Measurements from ENCODE around the gene ZNF507.

DNA sequence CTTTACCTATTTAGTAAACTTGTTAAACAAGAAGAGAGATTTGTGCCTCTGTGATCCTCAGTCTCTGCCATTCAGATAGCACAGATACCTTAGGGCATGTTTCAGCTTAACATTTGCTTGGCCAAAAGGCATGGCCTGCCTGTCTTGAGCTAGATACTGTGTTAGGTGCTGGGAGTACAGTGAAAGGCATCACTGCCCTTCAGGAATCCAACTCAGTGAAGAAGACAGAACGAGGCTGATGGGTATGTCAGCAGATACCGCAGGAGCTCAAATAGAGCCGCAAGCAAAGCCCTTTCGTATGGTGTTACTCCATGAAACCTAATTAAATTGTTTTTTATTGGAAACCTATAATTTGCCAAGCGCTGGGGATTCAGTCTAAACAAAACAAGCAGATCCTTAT, 12.9 kb downstream of the ZNF507 start:
- TF ChIP-seq, protein P1, sequence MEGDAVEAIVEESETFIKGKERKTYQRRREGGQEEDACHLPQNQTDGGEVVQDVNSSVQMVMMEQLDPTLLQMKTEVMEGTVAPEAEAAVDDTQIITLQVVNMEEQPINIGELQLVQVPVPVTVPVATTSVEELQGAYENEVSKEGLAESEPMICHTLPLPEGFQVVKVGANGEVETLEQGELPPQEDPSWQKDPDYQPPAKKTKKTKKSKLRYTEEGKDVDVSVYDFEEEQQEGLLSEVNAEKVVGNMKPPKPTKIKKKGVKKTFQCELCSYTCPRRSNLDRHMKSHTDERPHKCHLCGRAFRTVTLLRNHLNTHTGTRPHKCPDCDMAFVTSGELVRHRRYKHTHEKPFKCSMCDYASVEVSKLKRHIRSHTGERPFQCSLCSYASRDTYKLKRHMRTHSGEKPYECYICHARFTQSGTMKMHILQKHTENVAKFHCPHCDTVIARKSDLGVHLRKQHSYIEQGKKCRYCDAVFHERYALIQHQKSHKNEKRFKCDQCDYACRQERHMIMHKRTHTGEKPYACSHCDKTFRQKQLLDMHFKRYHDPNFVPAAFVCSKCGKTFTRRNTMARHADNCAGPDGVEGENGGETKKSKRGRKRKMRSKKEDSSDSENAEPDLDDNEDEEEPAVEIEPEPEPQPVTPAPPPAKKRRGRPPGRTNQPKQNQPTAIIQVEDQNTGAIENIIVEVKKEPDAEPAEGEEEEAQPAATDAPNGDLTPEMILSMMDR (IDR thresholded peaks at IDR 0.05): no peak
- no peak for TF ChIP-seq POLR2A (IDR thresholded peaks at IDR 0.05)

Measured in ovary (tissue), 3 donors.